Measurements from ENCODE around the gene UCK2.

GRCh38 chr1:165883056-165883455 lies 55.6 kb downstream of the UCK2 start:
- TF ChIP-seq, protein P1, sequence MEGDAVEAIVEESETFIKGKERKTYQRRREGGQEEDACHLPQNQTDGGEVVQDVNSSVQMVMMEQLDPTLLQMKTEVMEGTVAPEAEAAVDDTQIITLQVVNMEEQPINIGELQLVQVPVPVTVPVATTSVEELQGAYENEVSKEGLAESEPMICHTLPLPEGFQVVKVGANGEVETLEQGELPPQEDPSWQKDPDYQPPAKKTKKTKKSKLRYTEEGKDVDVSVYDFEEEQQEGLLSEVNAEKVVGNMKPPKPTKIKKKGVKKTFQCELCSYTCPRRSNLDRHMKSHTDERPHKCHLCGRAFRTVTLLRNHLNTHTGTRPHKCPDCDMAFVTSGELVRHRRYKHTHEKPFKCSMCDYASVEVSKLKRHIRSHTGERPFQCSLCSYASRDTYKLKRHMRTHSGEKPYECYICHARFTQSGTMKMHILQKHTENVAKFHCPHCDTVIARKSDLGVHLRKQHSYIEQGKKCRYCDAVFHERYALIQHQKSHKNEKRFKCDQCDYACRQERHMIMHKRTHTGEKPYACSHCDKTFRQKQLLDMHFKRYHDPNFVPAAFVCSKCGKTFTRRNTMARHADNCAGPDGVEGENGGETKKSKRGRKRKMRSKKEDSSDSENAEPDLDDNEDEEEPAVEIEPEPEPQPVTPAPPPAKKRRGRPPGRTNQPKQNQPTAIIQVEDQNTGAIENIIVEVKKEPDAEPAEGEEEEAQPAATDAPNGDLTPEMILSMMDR (IDR thresholded peaks at IDR 0.05): no peak
- no peak for TF ChIP-seq POLR2A (IDR thresholded peaks at IDR 0.05)
